ENCODE data around the gene NPY2R. TPM values are rescaled to one million over a fixed set of nuclear protein-coding genes. Genes with fewer than 3 reads are reported as not detected.
A peak's percentile ranks its signal among the peaks of the same experiment; 100 is the strongest.

NPY2R gene, protein sequence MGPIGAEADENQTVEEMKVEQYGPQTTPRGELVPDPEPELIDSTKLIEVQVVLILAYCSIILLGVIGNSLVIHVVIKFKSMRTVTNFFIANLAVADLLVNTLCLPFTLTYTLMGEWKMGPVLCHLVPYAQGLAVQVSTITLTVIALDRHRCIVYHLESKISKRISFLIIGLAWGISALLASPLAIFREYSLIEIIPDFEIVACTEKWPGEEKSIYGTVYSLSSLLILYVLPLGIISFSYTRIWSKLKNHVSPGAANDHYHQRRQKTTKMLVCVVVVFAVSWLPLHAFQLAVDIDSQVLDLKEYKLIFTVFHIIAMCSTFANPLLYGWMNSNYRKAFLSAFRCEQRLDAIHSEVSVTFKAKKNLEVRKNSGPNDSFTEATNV
- not detected in 2 replicates for total RNA-seq (2021)
- not detected for Bru-seq, nascent RNA
- BruChase-seq, experiment 1, labeled RNA remaining after a 2-hour chase = not detected
- not detected for BruChase-seq, experiment 2, labeled RNA remaining after a 6-hour chase
- long read RNA-seq = 0 reads

DNA sequence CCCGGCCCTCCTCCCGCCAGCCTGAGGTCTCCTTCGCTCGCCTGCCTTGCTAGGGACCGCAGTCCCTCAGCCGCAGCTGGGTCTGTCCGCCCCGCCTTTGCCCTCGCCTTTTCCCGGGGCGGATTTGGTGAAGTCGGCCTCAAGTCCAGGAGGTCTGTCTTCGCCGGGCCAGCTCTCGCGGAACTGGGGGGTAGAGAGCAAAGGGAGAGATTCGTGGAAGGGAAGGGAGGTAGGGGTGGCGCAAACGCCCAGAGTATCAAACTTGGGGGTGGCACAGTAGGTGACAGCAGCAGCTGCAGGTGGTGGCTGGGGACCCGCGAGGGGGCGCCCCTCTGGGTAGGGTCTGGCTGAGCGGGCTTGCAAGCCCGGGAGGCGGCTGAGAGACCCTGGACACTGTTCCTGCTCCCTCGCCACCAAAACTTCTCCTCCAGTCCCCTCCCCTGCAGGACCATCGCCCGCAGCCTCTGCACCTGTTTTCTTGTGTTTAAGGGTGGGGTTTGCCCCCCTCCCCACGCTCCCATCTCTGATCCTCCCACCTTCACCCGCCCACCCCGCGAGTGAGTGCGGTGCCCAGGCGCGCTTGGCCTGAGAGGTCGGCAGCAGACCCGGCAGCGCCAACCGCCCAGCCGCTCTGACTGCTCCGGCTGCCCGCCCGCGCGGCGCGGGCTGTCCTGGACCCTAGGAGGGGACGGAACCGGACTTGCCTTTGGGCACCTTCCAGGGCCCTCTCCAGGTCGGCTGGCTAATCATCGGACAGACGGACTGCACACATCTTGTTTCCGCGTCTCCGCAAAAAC lies at the start of gene NPY2R:
Gene NPY2R, plus strand, starts transcription at position 379 of the 797 bp plus-strand sequence. CDS start 5,304 bp downstream, outside the sequence.
- H3K27me3 ChIP-seq (replicated peaks; ENCODE audit: insufficient read depth, low read depth, low read length, poor library complexity) = peaks cover 50% of the 10 kb centered on the region
- CTCF ChIA-PET = interaction anchor here (0.9 kb wide), 1 partner anchor 13 kb away, joined by 3 read pairs; no protein-coding TSS in a partner anchor
- intact Hi-C loops (cut with micrococcal nuclease; ENCODE audit: unreplicated experiment) = no loop called here
- no TSS peak for BruUV-seq (replicated peaks)
- POLR2A ChIA-PET (ENCODE audit: low non-redundant PET) = no interaction called here
- no peak within 1 kb of the TSS for H3K27ac ChIP-seq (ENCODE audit: low read depth, low read length, poor library complexity, severe bottlenecking)
- H3K4me3 ChIP-seq (ENCODE audit: low read depth, low read length, poor library complexity, severe bottlenecking) = peak within 1 kb of the TSS; percentile 33
- no peaks in the 10 kb centered on the region for H3K9me3 ChIP-seq (ENCODE audit: low read depth, low read length, poor library complexity, severe bottlenecking)
- no peaks in the 10 kb centered on the region for H3K36me3 ChIP-seq (ENCODE audit: insufficient read depth, low read length, poor library complexity, severe bottlenecking)
- TF ChIP-seq, protein P1, sequence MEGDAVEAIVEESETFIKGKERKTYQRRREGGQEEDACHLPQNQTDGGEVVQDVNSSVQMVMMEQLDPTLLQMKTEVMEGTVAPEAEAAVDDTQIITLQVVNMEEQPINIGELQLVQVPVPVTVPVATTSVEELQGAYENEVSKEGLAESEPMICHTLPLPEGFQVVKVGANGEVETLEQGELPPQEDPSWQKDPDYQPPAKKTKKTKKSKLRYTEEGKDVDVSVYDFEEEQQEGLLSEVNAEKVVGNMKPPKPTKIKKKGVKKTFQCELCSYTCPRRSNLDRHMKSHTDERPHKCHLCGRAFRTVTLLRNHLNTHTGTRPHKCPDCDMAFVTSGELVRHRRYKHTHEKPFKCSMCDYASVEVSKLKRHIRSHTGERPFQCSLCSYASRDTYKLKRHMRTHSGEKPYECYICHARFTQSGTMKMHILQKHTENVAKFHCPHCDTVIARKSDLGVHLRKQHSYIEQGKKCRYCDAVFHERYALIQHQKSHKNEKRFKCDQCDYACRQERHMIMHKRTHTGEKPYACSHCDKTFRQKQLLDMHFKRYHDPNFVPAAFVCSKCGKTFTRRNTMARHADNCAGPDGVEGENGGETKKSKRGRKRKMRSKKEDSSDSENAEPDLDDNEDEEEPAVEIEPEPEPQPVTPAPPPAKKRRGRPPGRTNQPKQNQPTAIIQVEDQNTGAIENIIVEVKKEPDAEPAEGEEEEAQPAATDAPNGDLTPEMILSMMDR (conservative IDR thresholded peaks at IDR 0.05; ENCODE audit: low read depth, low read length) = peak; percentile 28; the same call in 1 of the 2 replicates
- no peak for TF ChIP-seq EZH2 (IDR thresholded peaks at IDR 0.05; ENCODE audit: borderline replicate concordance, low read depth, low read length, poor library complexity, severe bottlenecking)
- DNase-seq (ENCODE audit: low spot score) = peak; percentile 5
- peaks cover 5% of the 10 kb centered on the region for H3K4me1 ChIP-seq (ENCODE audit: insufficient read depth, low read length, poor library complexity, severe bottlenecking)

DNA sequence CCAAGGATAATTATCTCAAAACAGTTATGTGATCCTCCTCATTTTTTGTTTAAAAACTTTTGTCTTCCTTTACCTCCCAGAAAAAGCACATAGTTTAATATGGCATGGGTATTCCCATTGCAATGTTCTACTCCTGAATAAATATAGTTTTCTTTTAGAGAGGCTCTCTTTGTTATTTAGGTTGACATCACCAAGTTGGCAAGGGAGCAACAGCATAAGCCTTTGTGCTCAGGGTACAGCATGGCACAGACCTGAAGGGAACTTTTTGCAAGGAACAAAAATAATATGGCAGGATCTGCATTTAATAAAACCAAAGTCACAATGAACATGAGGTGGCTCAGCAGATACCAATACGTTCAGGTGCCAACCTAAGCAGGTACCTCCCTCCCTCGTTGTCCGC lies 47.1 kb upstream of the NPY2R start:
- no peak overlapping the region for H3K4me3 ChIP-seq (ENCODE audit: low read depth, low read length, poor library complexity, severe bottlenecking)
- intact Hi-C loops (cut with micrococcal nuclease; ENCODE audit: unreplicated experiment) = no loop called here
- H3K27ac ChIP-seq (ENCODE audit: low read depth, low read length, poor library complexity, severe bottlenecking) = no peak overlapping the region
- no peak for TF ChIP-seq EZH2 (IDR thresholded peaks at IDR 0.05; ENCODE audit: borderline replicate concordance, low read depth, low read length, poor library complexity, severe bottlenecking)
- TF ChIP-seq, protein P1 (conservative IDR thresholded peaks at IDR 0.05; ENCODE audit: low read depth, low read length) = no peak
- no peaks in the 10 kb centered on the region for H3K36me3 ChIP-seq (ENCODE audit: insufficient read depth, low read length, poor library complexity, severe bottlenecking)
- ChIA-PET POLR2A (ENCODE audit: low non-redundant PET) (no interaction called here), CTCF (no interaction called here)
- no peaks in the 10 kb centered on the region for H3K4me1 ChIP-seq (ENCODE audit: insufficient read depth, low read length, poor library complexity, severe bottlenecking)
- BruUV-seq (replicated peaks) = no TSS peak
- DNase-seq (ENCODE audit: low spot score) = no peak
- no peaks in the 10 kb centered on the region for H3K9me3 ChIP-seq (ENCODE audit: low read depth, low read length, poor library complexity, severe bottlenecking)
- no peaks in the 10 kb centered on the region for H3K27me3 ChIP-seq (replicated peaks; ENCODE audit: insufficient read depth, low read depth, low read length, poor library complexity)

DNA sequence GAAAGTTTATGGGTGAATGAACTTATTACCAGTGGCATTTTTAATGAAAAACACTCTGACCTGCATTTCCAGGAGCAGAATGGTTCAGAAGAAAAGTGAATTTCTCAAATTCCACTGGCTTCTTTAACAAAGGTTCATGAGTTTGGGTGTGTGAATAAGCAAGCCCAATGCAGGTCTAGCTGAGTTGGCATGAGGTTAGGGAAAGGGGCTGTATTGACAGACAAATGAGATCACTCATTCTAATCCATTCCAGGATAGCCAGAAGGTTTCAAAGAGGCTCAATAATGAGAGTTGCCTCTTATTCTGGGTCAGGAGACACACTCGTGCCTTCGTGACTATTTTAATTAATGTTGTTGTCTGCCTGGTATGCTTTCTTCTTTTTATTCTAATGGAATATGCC lies 43.7 kb upstream of the NPY2R start:
- no peaks in the 10 kb centered on the region for H3K27me3 ChIP-seq (replicated peaks; ENCODE audit: insufficient read depth, low read depth, low read length, poor library complexity)
- TF ChIP-seq, protein P1 (conservative IDR thresholded peaks at IDR 0.05; ENCODE audit: low read depth, low read length) = no peak
- no peak for TF ChIP-seq EZH2 (IDR thresholded peaks at IDR 0.05; ENCODE audit: borderline replicate concordance, low read depth, low read length, poor library complexity, severe bottlenecking)
- no peaks in the 10 kb centered on the region for H3K4me1 ChIP-seq (ENCODE audit: insufficient read depth, low read length, poor library complexity, severe bottlenecking)
- POLR2A ChIA-PET (ENCODE audit: low non-redundant PET) = no interaction called here
- H3K27ac ChIP-seq (ENCODE audit: low read depth, low read length, poor library complexity, severe bottlenecking) = no peak overlapping the region
- CTCF ChIA-PET = no interaction called here
- no peaks in the 10 kb centered on the region for H3K36me3 ChIP-seq (ENCODE audit: insufficient read depth, low read length, poor library complexity, severe bottlenecking)
- BruUV-seq (replicated peaks) = no TSS peak
- H3K9me3 ChIP-seq (ENCODE audit: low read depth, low read length, poor library complexity, severe bottlenecking) = no peaks in the 10 kb centered on the region
- no peak overlapping the region for H3K4me3 ChIP-seq (ENCODE audit: low read depth, low read length, poor library complexity, severe bottlenecking)
- DNase-seq (ENCODE audit: low spot score) = no peak
- intact Hi-C loops (cut with micrococcal nuclease; ENCODE audit: unreplicated experiment) = no loop called here

Data from A673 (cell line).